ENCODE results near the gene ALX3.

DNA sequence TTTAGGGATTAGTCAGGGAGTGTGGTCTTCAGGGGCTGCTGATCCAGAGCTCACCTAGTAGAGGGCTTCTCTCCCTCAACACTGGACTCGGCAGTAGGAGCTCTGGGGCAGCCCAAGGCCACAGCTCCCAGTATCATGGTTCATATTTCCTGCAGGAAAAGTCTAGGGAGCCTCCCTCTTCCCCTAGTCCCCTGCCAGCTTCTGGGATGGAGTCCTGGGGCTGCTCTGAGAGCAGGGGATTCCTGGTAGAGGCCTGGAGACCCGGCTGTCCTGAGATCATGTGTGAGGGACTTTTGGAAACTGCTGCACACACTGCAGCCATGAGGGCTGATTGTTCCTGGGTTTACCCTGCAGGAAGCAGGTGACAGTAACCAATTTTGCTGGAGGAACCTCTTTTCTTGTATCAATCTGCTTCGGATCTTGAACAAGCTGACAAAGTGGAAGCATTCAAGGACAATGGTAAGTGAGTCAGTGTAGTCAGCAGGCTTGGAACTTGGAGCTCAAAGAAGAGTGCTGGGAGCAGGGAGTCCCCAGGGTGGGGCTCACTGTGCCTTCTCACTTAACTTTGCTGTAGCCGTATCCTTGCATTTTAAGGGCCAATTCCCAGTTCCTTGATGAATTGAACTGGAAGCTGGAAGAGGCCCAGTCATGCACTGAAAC lies 19.7 kb downstream of the ALX3 start:
- TF ChIP-seq POLR2A (IDR thresholded peaks at IDR 0.05), result no peak
- no peak for TF ChIP-seq CTCF (IDR thresholded peaks at IDR 0.05)
- no peak for TF ChIP-seq EP300 (IDR thresholded peaks at IDR 0.05)
- TF ChIP-seq POLR2AphosphoS5 (IDR thresholded peaks at IDR 0.05), result no peak
